ENCODE measurements around the gene PUS1. TPM values are rescaled to one million over a fixed set of nuclear protein-coding genes. Genes with fewer than 3 reads are reported as not detected.

PUS1 gene
- total RNA-seq, 1 donor from 2014 or later: 28.1 TPM

DNA sequence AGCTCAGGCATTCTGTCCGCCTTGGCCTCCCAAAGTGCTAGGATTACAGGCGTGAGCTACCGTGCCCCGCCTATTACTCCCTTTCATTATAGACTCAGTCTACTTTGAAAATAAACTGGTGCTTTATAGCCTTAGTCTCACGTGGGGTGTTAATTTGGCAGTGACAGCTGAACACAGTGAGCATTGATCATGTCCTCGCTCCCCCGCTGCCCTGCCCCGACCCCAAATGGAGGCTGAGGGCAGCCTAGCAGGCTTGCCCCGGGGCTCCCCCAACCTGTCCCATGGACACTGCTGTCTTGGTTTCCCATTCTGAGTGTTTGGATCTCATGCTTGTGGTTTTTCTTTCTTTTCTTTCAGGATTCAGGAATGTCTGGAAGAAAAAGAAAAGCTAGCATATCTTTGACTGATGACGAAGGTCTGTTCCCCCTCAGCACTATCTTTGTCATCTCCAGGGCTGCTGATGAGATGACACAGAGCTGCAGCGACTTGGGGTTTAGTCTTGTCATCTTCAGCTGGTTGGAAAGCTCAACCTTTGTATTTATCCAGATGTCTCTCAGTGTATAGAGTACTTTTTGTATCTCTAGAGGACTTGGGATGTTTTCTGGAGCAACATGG lies 62.8 kb downstream of the PUS1 start:
- no peak overlapping the region for H3K4me3 Mint-ChIP-seq (ENCODE audit: unreplicated experiment)

DNA sequence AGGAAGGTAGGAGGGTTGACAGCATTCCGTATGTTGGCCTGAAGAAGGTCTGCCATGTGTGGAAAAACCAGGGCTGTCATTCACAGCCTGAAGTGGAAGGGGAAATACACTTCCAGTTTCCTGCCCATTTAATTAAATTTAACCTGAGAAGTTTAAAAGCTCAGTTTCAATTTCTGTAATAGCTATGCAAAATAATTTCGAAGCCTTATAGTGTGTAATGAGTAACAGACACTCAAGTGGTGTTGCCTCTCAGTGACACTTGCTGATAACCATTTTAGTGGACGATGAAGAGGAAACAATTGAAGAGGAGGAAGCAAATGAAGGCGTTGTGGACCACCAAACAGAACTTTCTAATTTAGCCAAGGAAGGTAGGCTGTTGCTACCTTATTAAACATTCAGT lies 65.5 kb downstream of the PUS1 start:
- TF ChIP-seq, protein P1, sequence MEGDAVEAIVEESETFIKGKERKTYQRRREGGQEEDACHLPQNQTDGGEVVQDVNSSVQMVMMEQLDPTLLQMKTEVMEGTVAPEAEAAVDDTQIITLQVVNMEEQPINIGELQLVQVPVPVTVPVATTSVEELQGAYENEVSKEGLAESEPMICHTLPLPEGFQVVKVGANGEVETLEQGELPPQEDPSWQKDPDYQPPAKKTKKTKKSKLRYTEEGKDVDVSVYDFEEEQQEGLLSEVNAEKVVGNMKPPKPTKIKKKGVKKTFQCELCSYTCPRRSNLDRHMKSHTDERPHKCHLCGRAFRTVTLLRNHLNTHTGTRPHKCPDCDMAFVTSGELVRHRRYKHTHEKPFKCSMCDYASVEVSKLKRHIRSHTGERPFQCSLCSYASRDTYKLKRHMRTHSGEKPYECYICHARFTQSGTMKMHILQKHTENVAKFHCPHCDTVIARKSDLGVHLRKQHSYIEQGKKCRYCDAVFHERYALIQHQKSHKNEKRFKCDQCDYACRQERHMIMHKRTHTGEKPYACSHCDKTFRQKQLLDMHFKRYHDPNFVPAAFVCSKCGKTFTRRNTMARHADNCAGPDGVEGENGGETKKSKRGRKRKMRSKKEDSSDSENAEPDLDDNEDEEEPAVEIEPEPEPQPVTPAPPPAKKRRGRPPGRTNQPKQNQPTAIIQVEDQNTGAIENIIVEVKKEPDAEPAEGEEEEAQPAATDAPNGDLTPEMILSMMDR (IDR thresholded peaks at IDR 0.05; ENCODE audit: partially characterized antibody, unreplicated experiment): no peak
- Mint-ChIP-seq H3K36me3 (ENCODE audit: unreplicated experiment) (peaks cover 20% of the 10 kb centered on the region), H3K9me3 (ENCODE audit: unreplicated experiment) (peaks cover 5% of the 10 kb centered on the region), H3K4me3 (ENCODE audit: unreplicated experiment) (no peak overlapping the region), H3K27ac (ENCODE audit: unreplicated experiment) (no peak overlapping the region), H3K4me1 (ENCODE audit: low read depth, unreplicated experiment) (peaks cover 25% of the 10 kb centered on the region), H3K27me3 (ENCODE audit: unreplicated experiment) (peaks cover 11% of the 10 kb centered on the region)
- no peak for DNase-seq

More for the DNA sequence above, 62.8 kb downstream of the PUS1 start:
- peaks cover 8% of the 10 kb centered on the region for H3K9me3 Mint-ChIP-seq (ENCODE audit: unreplicated experiment)
- peak overlapping the region; percentile 48 for H3K27ac Mint-ChIP-seq (ENCODE audit: unreplicated experiment)
- DNase-seq: no peak
- peaks cover 11% of the 10 kb centered on the region for H3K27me3 Mint-ChIP-seq (ENCODE audit: unreplicated experiment)
- H3K36me3 Mint-ChIP-seq (ENCODE audit: unreplicated experiment): peaks cover 20% of the 10 kb centered on the region
- H3K4me1 Mint-ChIP-seq (ENCODE audit: low read depth, unreplicated experiment): peaks cover 40% of the 10 kb centered on the region
- TF ChIP-seq, protein P1 (IDR thresholded peaks at IDR 0.05; ENCODE audit: partially characterized antibody, unreplicated experiment): no peak

Other genes with a start within 250 kb of the PUS1 start
- 81.2 TPM for gene SFSWAP, start 218.2 kb upstream of the PUS1 start, total RNA-seq (ENCODE audit: unreplicated experiment)
- 65.8 TPM for gene MMP17, start 100.9 kb upstream of the PUS1 start, total RNA-seq (ENCODE audit: unreplicated experiment)
- gene ULK1, start 34.7 kb upstream of the PUS1 start, total RNA-seq (ENCODE audit: unreplicated experiment): 168 TPM
- gene EP400, start 20.7 kb downstream of the PUS1 start, total RNA-seq (ENCODE audit: unreplicated experiment): 85.8 TPM
- 24.9 TPM for gene DDX51, start 215.0 kb downstream of the PUS1 start, total RNA-seq (ENCODE audit: unreplicated experiment)
- gene NOC4L, start 215.2 kb downstream of the PUS1 start, total RNA-seq (ENCODE audit: unreplicated experiment): 17.8 TPM